Stimulated activated CD4-positive, alpha-beta T cell treated with anti-CD3 and anti-CD28 coated beads, Interleukin-4, amount 100 ng/mL, for 24 hours (primary cell): Measurements from ENCODE around the gene TRPC4.
"Not testable (repeated sequence)": the region's sequence is repeated elsewhere in the genome, so short reads cannot be mapped to it uniquely, and the experiment has no call there.

ENCODE experiments used
- DNase-seq: peaks from one replicate; pipeline ENCODE4 v3.0.0-alpha.2; 2020

TRPC4 gene

GRCh38 chr13:37596805-37597204 is 272.8 kb downstream of the TRPC4 start:
- no peak for DNase-seq

- no peak for DNase-seq
Measured at GRCh38 chr13:37595162-37595561, 274.4 kb downstream of the TRPC4 start.

GRCh38 chr13:37594550-37594949 is 275.0 kb downstream of the TRPC4 start:
- no peak for DNase-seq

- not testable (repeated sequence) for DNase-seq
Measured at GRCh38 chr13:37589381-37589780, 280.2 kb downstream of the TRPC4 start.

- DNase-seq = no peak
Measured at GRCh38 chr13:37587236-37587635, 282.3 kb downstream of the TRPC4 start.
